OCI-LY7 (cell line): ENCODE data around the gene SOX13. TPM values are rescaled to one million over a fixed set of nuclear protein-coding genes. Genes with fewer than 3 reads are reported as not detected.

Experiments
- BruUV-seq: library from RNA; stranded (reverse); fragments of 400-500 nt; replicated peaks from 2 replicates; lab custom pipeline; 2021; lab: Mats Ljungman, UMichigan
- CTCF ChIA-PET: fragments of 300-600 bp; sonication (Branson Sonifier 250); formaldehyde crosslinking; loops from one replicate; lab custom pipeline; 2022; ENCODE audit warnings: antibody characterized with exemption; ENCODE audit not compliant: unreplicated experiment; lab: Charles Lee
- POLR2A ChIA-PET: fragments of 300-600 bp; sonication (Branson Sonifier 250); formaldehyde crosslinking; loops from one replicate; lab custom pipeline; 2022; ENCODE audit warnings: antibody characterized with exemption; lab: Charles Lee
- DNase-seq: peaks from one replicate; pipeline ENCODE4 v3.0.0-alpha.2; 2015; ENCODE audit warnings: low spot score
- H2AFZ ChIP-seq: fragments of 200-600 bp; sonication (generic), shearing (Covaris generic); 2 replicates; pipeline ENCODE4 v1.6.1; 2014; ENCODE audit warnings: mild to moderate bottlenecking, antibody characterized with exemption, low read length, moderate library complexity
- H3K27ac ChIP-seq: fragments of 200-600 bp; sonication (generic); 2 replicates; pipeline ENCODE4 v1.5.1; 2014; ENCODE audit warnings: mixed run types, low read depth, mild to moderate bottlenecking, moderate library complexity, low read length, inconsistent platforms; ENCODE audit not compliant: poor library complexity, severe bottlenecking
- H3K36me3 ChIP-seq: fragments of 200-600 bp; sonication (generic); 2 replicates; pipeline ENCODE4 v1.6.1; 2014; ENCODE audit warnings: mild to moderate bottlenecking, antibody characterized with exemption, low read length, moderate library complexity, mixed read lengths; ENCODE audit not compliant: insufficient read depth
- H3K4me1 ChIP-seq: fragments of 200-600 bp; sonication (generic); 2 replicates; pipeline ENCODE4 v1.5.1; 2014; ENCODE audit warnings: mild to moderate bottlenecking, low read length; ENCODE audit not compliant: insufficient read depth, poor library complexity, severe bottlenecking
- H3K4me2 ChIP-seq: fragments of 200-600 bp; sonication (generic); 2 replicates; pipeline ENCODE4 v1.6.1; 2014; ENCODE audit warnings: mild to moderate bottlenecking, low read length
- H3K4me3 ChIP-seq: fragments of 200-600 bp; sonication (generic); 2 replicates; pipeline ENCODE4 v1.5.1; 2014; ENCODE audit warnings: mild to moderate bottlenecking, low read depth, low read length; ENCODE audit not compliant: poor library complexity, severe bottlenecking
- H3K79me2 ChIP-seq: fragments of 200-600 bp; sonication (generic); 2 replicates; pipeline ENCODE4 v1.6.1; 2016; ENCODE audit warnings: low read depth, mild to moderate bottlenecking, low read length, moderate library complexity, mixed read lengths; ENCODE audit not compliant: insufficient read depth
- H3K9me2 ChIP-seq: fragments of 200-600 bp; sonication (generic); 2 replicates; pipeline ENCODE4 v1.6.1; 2016; ENCODE audit warnings: mild to moderate bottlenecking, low read length, mixed read lengths; ENCODE audit not compliant: insufficient read depth
- H3K9me3 ChIP-seq: fragments of 200-600 bp; sonication (generic); 2 replicates; pipeline ENCODE4 v1.6.1; 2014; ENCODE audit warnings: mild to moderate bottlenecking, mixed run types, low read length, mixed read lengths
- H4K20me1 ChIP-seq: fragments of 200-600 bp; sonication (generic); 2 replicates; pipeline ENCODE4 v1.6.1; 2014; ENCODE audit warnings: mild to moderate bottlenecking, antibody characterized with exemption, low read length, moderate library complexity, mixed read lengths; ENCODE audit not compliant: insufficient read depth
- CTCF ChIP-seq: fragments of 200-600 bp; sonication (generic); conservative IDR thresholded peaks from 2 replicates; pipeline ENCODE4 v1.5.1; 2014; ENCODE audit warnings: mild to moderate bottlenecking, antibody characterized with exemption, low read length, moderate library complexity, mixed read lengths
- EZH2phosphoT487 ChIP-seq: fragments of 200-600 bp; sonication (generic); IDR thresholded peaks from 2 replicates; pipeline ENCODE4 v1.6.1; 2018; ENCODE audit warnings: low read depth, borderline replicate concordance, mild to moderate bottlenecking, mixed run types, antibody characterized with exemption, low read length, moderate library complexity, mixed read lengths
- intact Hi-C: fragments of 100-400 bp; cut with micrococcal nuclease; formaldehyde crosslinking; loops from one replicate; pipeline ENCODE4 v1.10.0; 2022; ENCODE audit not compliant: unreplicated experiment
- total RNA-seq, 2 experiments: library from RNA; depleted of rRNA in 1 of 2; stranded (reverse); fragments of >200 nt in 1 of 2; shearing (Covaris generic) in 1 of 2; gene quantifications; 2 replicates each; pipeline ENCODE4 v1.2.3, GENCODE V29; 2014 to 2022

The SOX13 gene
- total RNA-seq, 2 experiments from 2014 or later: 0.27 TPM; not detected in 1

GRCh38 chr1:204116539-204116938 is 43.6 kb downstream of the SOX13 start:
- no peaks in the 10 kb centered on the region for H3K9me2 ChIP-seq
- intact Hi-C loops: no loop called here
- no peaks in the 10 kb centered on the region for H3K79me2 ChIP-seq
- BruUV-seq: no TSS peak
- no peak overlapping the region for H2AFZ ChIP-seq
- peaks cover 9% of the 10 kb centered on the region for H3K4me1 ChIP-seq
- no peak overlapping the region for H3K4me3 ChIP-seq
- H3K27ac ChIP-seq: no peak overlapping the region
- no peaks in the 10 kb centered on the region for H3K9me3 ChIP-seq
- DNase-seq: no peak
- no peaks in the 10 kb centered on the region for H4K20me1 ChIP-seq
- ChIA-PET CTCF (no interaction called here), POLR2A (no interaction called here)
- H3K4me2 ChIP-seq: no peak overlapping the region
- H3K36me3 ChIP-seq: no peaks in the 10 kb centered on the region
- TF ChIP-seq EZH2phosphoT487 (no peak), CTCF (no peak)

GRCh38 chr1:204121840-204122555 is 49.1 kb downstream of the SOX13 start:
- CTCF ChIA-PET: no interaction called here

More at GRCh38 chr1:204121840-204122555, 49.1 kb downstream of the SOX13 start:
- Histone ChIP-seq H3K9me3 (no peaks in the 10 kb centered on the region), H3K4me1 (no peaks in the 10 kb centered on the region), H4K20me1 (no peaks in the 10 kb centered on the region), H3K27ac (no peak overlapping the region), H3K79me2 (no peaks in the 10 kb centered on the region), H3K36me3 (no peaks in the 10 kb centered on the region), H2AFZ (no peak overlapping the region), H3K4me3 (no peak overlapping the region), H3K9me2 (no peaks in the 10 kb centered on the region), H3K4me2 (no peak overlapping the region)
- DNase-seq: no peak
- TF ChIP-seq EZH2phosphoT487: no peak
- no peak for TF ChIP-seq CTCF
- intact Hi-C loops: no loop called here
- BruUV-seq: no TSS peak
- POLR2A ChIA-PET: no interaction called here
